Chondrocyte (in vitro differentiated cells): ENCODE data around the gene AKAP12. TPM values are rescaled to one million over a fixed set of nuclear protein-coding genes. Genes with fewer than 3 reads are reported as not detected.

ENCODE experiments used
- DNase-seq: peaks from one replicate; pipeline ENCODE4 v3.0.0; 2021; ENCODE audit warnings: mixed read lengths, low spot score
- H3K27ac Mint-ChIP-seq: one replicate; pipeline ENCODE4 v1.8.0; 2021; ENCODE audit warnings: mild to moderate bottlenecking, moderate library complexity, mixed read lengths; ENCODE audit not compliant: unreplicated experiment
- H3K27me3 Mint-ChIP-seq: 2 replicates; pipeline ENCODE4 v1.8.0; 2021; ENCODE audit warnings: low read depth, mixed read lengths
- H3K36me3 Mint-ChIP-seq: 2 replicates; pipeline ENCODE4 v1.8.0; 2021; ENCODE audit warnings: low read depth, mixed read lengths
- H3K4me1 Mint-ChIP-seq: 2 replicates; pipeline ENCODE4 v1.8.0; 2021; ENCODE audit warnings: low read depth, mild to moderate bottlenecking, mixed read lengths
- H3K4me3 Mint-ChIP-seq: one replicate; pipeline ENCODE4 v1.8.0; 2021; ENCODE audit warnings: mild to moderate bottlenecking, moderate library complexity, mixed read lengths; ENCODE audit not compliant: unreplicated experiment
- H3K9me3 Mint-ChIP-seq: 2 replicates; pipeline ENCODE4 v1.8.0; 2021; ENCODE audit warnings: low read depth, mixed read lengths
- total RNA-seq: library from RNA; stranded (reverse); gene quantifications from 3 replicates; pipeline ENCODE4 v1.2.1, GENCODE V29; 2021
- TF ChIP-seq, protein P1 (sequence below): fragments of 200-600 bp; sonication (generic); IDR thresholded peaks from 2 replicates; pipeline ENCODE4 v1.5.0; 2021; ENCODE audit warnings: antibody characterized with exemption, mild to moderate bottlenecking, moderate library complexity

AKAP12 gene
- total RNA-seq, 1 donor from 2014 or later, result 176 TPM

DNA sequence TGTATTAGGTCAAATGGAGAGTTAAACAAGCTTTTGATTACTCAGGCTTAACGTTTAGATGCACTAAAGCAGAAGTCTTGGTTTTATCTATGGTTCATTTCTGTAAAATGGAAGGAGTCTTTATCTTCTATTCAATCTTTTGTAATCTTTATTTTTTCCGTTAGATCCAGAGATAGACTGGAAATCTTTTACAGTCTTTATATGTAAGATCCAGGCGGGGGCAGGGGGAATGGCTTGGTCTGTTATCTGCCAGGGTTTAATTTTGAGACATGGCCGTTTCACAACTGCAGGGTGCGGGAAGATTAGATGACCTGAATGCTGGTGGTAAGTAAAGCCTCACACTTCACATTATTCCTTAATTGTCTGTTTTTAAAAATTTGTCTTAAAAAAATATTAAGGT, 3.7 kb downstream of the AKAP12 start:
- no peak for DNase-seq
- peak overlapping the region; percentile 86 for H3K4me3 Mint-ChIP-seq
- peaks cover 44% of the 10 kb centered on the region for H3K4me1 Mint-ChIP-seq
- peak overlapping the region; percentile 42 for H3K27ac Mint-ChIP-seq
- no peaks in the 10 kb centered on the region for H3K9me3 Mint-ChIP-seq
- TF ChIP-seq, protein P1, sequence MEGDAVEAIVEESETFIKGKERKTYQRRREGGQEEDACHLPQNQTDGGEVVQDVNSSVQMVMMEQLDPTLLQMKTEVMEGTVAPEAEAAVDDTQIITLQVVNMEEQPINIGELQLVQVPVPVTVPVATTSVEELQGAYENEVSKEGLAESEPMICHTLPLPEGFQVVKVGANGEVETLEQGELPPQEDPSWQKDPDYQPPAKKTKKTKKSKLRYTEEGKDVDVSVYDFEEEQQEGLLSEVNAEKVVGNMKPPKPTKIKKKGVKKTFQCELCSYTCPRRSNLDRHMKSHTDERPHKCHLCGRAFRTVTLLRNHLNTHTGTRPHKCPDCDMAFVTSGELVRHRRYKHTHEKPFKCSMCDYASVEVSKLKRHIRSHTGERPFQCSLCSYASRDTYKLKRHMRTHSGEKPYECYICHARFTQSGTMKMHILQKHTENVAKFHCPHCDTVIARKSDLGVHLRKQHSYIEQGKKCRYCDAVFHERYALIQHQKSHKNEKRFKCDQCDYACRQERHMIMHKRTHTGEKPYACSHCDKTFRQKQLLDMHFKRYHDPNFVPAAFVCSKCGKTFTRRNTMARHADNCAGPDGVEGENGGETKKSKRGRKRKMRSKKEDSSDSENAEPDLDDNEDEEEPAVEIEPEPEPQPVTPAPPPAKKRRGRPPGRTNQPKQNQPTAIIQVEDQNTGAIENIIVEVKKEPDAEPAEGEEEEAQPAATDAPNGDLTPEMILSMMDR, result no peak
- H3K36me3 Mint-ChIP-seq, result peaks cover 2% of the 10 kb centered on the region
- H3K27me3 Mint-ChIP-seq, result no peaks in the 10 kb centered on the region

DNA sequence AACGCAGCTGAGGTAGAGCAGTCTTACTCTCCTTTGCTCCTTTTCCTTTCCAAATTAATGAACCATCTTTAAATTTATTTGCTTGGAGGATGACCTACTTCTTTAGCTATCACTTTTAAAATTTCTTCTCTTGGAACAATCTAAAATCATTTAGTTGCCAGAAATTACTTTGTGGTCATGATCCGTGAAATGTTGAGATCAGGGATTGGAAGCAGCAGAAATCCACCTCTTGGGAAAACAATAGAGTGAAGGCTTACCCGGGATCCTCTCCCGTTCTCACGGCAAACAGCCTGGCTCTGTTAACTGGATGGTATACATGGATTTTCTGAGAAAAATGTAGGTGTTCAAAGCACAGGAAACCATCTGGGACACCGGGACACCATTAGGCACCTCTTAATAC, 7.7 kb downstream of the AKAP12 start:
- peaks cover 4% of the 10 kb centered on the region for H3K36me3 Mint-ChIP-seq
- H3K27ac Mint-ChIP-seq, result no peak overlapping the region
- no peaks in the 10 kb centered on the region for H3K27me3 Mint-ChIP-seq
- TF ChIP-seq, protein P1, result no peak
- H3K4me3 Mint-ChIP-seq, result no peak overlapping the region
- H3K9me3 Mint-ChIP-seq, result no peaks in the 10 kb centered on the region
- no peak for DNase-seq
- peaks cover 31% of the 10 kb centered on the region for H3K4me1 Mint-ChIP-seq

DNA sequence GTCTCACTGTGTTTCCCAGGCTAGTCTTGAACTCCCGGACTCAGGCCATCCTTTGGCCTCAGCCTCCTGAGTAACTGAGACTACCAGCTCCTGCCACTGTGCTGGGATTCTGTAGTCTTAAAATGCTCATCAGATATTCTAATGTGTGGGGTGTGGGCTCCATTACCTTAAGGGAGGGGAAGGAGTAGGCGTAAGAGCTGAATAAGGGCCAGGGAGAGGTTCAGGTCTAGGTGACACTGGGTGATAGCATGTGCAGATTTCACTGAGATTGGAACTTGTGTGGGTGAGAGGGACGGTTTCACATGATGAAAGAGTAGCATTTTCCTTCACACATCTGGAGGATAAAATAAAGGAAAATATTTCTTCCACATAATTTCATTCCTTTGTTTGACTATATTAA, 8.5 kb downstream of the AKAP12 start:
- TF ChIP-seq, protein P1, result no peak
- Mint-ChIP-seq H3K4me3 (no peak overlapping the region), H3K9me3 (no peaks in the 10 kb centered on the region), H3K27ac (no peak overlapping the region), H3K4me1 (peaks cover 29% of the 10 kb centered on the region), H3K36me3 (peaks cover 4% of the 10 kb centered on the region), H3K27me3 (no peaks in the 10 kb centered on the region)
- no peak for DNase-seq

DNA sequence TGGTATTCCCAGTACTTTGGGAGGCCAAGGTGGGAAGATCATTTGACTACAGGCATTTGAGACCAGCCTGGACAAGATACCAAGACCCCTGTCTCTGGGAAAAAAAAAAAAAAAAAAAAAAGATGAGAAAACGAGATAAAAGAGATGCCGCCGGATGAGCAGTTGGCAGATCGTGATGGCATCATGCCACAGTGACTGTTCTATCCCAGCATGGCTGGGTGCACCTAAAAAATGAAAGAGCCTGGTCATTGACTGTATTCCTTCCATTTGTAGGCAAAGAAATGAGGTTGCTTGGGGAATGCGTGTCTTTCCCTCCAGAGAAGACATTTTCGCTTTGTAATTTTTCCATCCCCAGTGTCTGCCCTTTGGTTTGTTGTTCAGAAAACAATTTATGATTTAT, 12.9 kb downstream of the AKAP12 start:
- H3K27ac Mint-ChIP-seq, result peak overlapping the region; percentile 52
- TF ChIP-seq, protein P1, result no peak
- peaks cover 4% of the 10 kb centered on the region for H3K36me3 Mint-ChIP-seq
- no peaks in the 10 kb centered on the region for H3K9me3 Mint-ChIP-seq
- no peak for DNase-seq
- no peak overlapping the region for H3K4me3 Mint-ChIP-seq
- H3K27me3 Mint-ChIP-seq, result no peaks in the 10 kb centered on the region
- peaks cover 50% of the 10 kb centered on the region for H3K4me1 Mint-ChIP-seq

DNA sequence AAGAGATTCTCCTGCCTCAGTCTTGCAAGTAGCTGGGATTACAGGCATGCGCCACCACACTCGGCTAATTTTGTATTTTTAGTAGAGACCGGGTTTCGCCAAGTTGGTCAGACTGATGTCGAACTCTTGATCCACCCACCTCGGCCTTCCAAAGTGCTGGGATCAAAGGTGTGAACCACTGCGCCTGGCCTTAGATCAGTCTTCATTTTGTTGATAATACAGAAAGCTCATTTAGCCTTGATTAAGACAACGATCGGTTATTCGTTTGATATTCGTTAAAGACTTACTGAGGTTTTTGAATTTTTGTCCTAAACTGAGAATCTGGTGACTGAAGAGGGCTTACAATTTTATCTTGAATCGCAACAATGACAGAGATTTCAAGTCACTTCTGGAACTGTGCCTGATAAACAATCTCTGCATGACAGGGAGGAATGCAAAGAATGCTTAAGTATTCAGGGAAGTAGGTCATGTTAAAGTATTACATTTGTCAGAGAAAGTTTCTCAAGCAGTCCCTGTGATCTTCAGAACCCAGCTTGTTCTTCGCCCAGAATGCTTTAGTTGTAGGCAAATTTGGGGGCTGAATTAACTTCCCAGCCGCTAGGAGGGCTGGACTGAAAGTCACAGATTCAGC, 14.8 kb downstream of the AKAP12 start:
- peak overlapping the region; percentile 98 for H3K27ac Mint-ChIP-seq
- H3K36me3 Mint-ChIP-seq, result peaks cover 2% of the 10 kb centered on the region
- no peaks in the 10 kb centered on the region for H3K27me3 Mint-ChIP-seq
- no peak for DNase-seq
- peak overlapping the region; percentile 63 for H3K4me3 Mint-ChIP-seq
- H3K4me1 Mint-ChIP-seq, result peaks cover 56% of the 10 kb centered on the region
- H3K9me3 Mint-ChIP-seq, result no peaks in the 10 kb centered on the region
- TF ChIP-seq, protein P1, result peak; percentile 9
